Hepatocyte (in vitro differentiated cells): Measurements from ENCODE around the gene MEIS1. TPM values are rescaled to one million over a fixed set of nuclear protein-coding genes. Genes with fewer than 3 reads are reported as not detected.
A peak's percentile ranks its signal among the peaks of the same experiment; 100 is the strongest.

ENCODE experiments used
- DNase-seq: peaks from one replicate; pipeline ENCODE4 v3.0.0-alpha.2; 2016; ENCODE audit warnings: low spot score
- H2AFZ ChIP-seq: fragments of 200-600 bp; sonication (generic); 2 replicates; pipeline ENCODE4 v1.6.0; 2016; ENCODE audit warnings: antibody characterized with exemption, mild to moderate bottlenecking
- H3K27ac ChIP-seq: fragments of 200-600 bp; sonication (generic); 2 replicates; pipeline ENCODE4 v1.5.1; 2016; ENCODE audit warnings: mild to moderate bottlenecking
- H3K27me3 ChIP-seq: fragments of 200-600 bp; sonication (generic); 2 replicates; pipeline ENCODE4 v1.6.1; 2016
- H3K36me3 ChIP-seq: fragments of 200-600 bp; sonication (generic); replicated peaks from 2 replicates; pipeline ENCODE4 v1.5.1; 2016; ENCODE audit warnings: low read depth; ENCODE audit not compliant: insufficient read depth
- H3K4me1 ChIP-seq: fragments of 200-600 bp; sonication (generic); 2 replicates; pipeline ENCODE4 v1.5.1; 2016; ENCODE audit warnings: mild to moderate bottlenecking, moderate library complexity; ENCODE audit not compliant: insufficient read depth
- H3K4me2 ChIP-seq: fragments of 200-600 bp; sonication (generic); 2 replicates; pipeline ENCODE4 v1.6.0; 2016
- H3K4me3 ChIP-seq: fragments of 200-600 bp; sonication (generic); 2 replicates; pipeline ENCODE4 v1.5.1; 2016; ENCODE audit warnings: mild to moderate bottlenecking
- H3K79me2 ChIP-seq: fragments of 200-600 bp; sonication (generic); 2 replicates; pipeline ENCODE4 v1.6.0; 2017; ENCODE audit warnings: mild to moderate bottlenecking
- H3K9me2 ChIP-seq: fragments of 200-600 bp; sonication (generic); replicated peaks from 2 replicates; pipeline ENCODE4 v1.6.0; 2017; ENCODE audit warnings: mild to moderate bottlenecking; ENCODE audit not compliant: insufficient read depth
- H3K9me3 ChIP-seq: fragments of 200-600 bp; sonication (generic); 2 replicates; pipeline ENCODE4 v1.5.1; 2016; ENCODE audit warnings: low read depth, mild to moderate bottlenecking
- H4K20me1 ChIP-seq: fragments of 200-600 bp; sonication (generic); 2 replicates; pipeline ENCODE4 v1.6.0; 2016; ENCODE audit warnings: mild to moderate bottlenecking; ENCODE audit not compliant: insufficient read depth, poor library complexity, severe bottlenecking
- CTCF ChIP-seq: fragments of 200-600 bp; sonication (generic); IDR thresholded peaks from 2 replicates; pipeline ENCODE4 v1.5.1; 2016; ENCODE audit warnings: antibody characterized with exemption, mild to moderate bottlenecking; ENCODE audit not compliant: poor library complexity
- EZH2 ChIP-seq: fragments of 200-600 bp; sonication (generic); IDR thresholded peaks from 2 replicates; pipeline ENCODE4 v1.6.1; 2016; ENCODE audit warnings: antibody characterized with exemption, mild to moderate bottlenecking, borderline replicate concordance
- EZH2phosphoT487 ChIP-seq: fragments of 200-600 bp; sonication (generic); IDR thresholded peaks from one replicate; pipeline ENCODE4 v1.6.1; 2018; ENCODE audit warnings: antibody characterized with exemption, mild to moderate bottlenecking, low read depth, moderate library complexity; ENCODE audit not compliant: unreplicated experiment, severe bottlenecking
- WGBS: methylation state at CpG from one replicate; pipeline ENCODE4 v1.1.6; 2016; ENCODE audit warnings: low lambda C conversion rate; ENCODE audit errors: missing lambda C conversion rate; 5-methylcytosine and 5-hydroxymethylcytosine counted together
- polyA plus RNA-seq: library from polyadenylated mRNA; unstranded; fragments of >200 nt; fragmentation: Nextera tagmentation; extraction: Ambion mirVana; gene quantifications from 2 replicates; pipeline ENCODE4 v1.2.1, GENCODE V29; 2016
- total RNA-seq: library from RNA; depleted of rRNA; stranded (reverse); fragments of >200 nt; gene quantifications from 2 replicates; pipeline ENCODE4 v1.2.3, GENCODE V29; 2014

The MEIS1 gene
- total and polyA plus RNA-seq, 2 experiments from 2014 or later: 29.6 to 35.5 TPM

- WGBS: 70% methylated on average over 2 of the region's 2 CpGs
- Histone ChIP-seq H2AFZ (no peak overlapping the region), H3K9me2 (no peaks in the 10 kb centered on the region), H4K20me1 (no peaks in the 10 kb centered on the region), H3K27ac (no peak overlapping the region), H3K36me3 (no peaks in the 10 kb centered on the region), H3K27me3 (no peaks in the 10 kb centered on the region), H3K79me2 (no peaks in the 10 kb centered on the region), H3K9me3 (no peaks in the 10 kb centered on the region), H3K4me2 (no peak overlapping the region), H3K4me1 (no peaks in the 10 kb centered on the region), H3K4me3 (no peak overlapping the region)
- TF ChIP-seq EZH2phosphoT487 (no peak), EZH2 (no peak), CTCF (no peak)
- no peak for DNase-seq
These were observed 161.3 kb downstream of the MEIS1 start for GRCh38 chr2:66596256-66596655.

- no peaks in the 10 kb centered on the region for H3K36me3 ChIP-seq
- WGBS: 66% methylated on average over 4 of the region's 4 CpGs
- no peaks in the 10 kb centered on the region for H3K9me3 ChIP-seq
- H2AFZ ChIP-seq: no peak overlapping the region
- DNase-seq: no peak
- no peaks in the 10 kb centered on the region for H3K9me2 ChIP-seq
- H3K4me2 ChIP-seq: peak overlapping the region; percentile 5
- H3K79me2 ChIP-seq: no peaks in the 10 kb centered on the region
- H3K27ac ChIP-seq: no peak overlapping the region
- TF ChIP-seq EZH2phosphoT487 (no peak), CTCF (no peak), EZH2 (no peak)
- no peaks in the 10 kb centered on the region for H3K4me1 ChIP-seq
- H3K4me3 ChIP-seq: no peak overlapping the region
- H3K27me3 ChIP-seq: no peaks in the 10 kb centered on the region
- no peaks in the 10 kb centered on the region for H4K20me1 ChIP-seq
These were observed 166.7 kb downstream of the MEIS1 start for GRCh38 chr2:66601624-66602023.

- no peak overlapping the region for H3K27ac ChIP-seq
- no peaks in the 10 kb centered on the region for H3K9me2 ChIP-seq
- H3K36me3 ChIP-seq: no peaks in the 10 kb centered on the region
- H3K9me3 ChIP-seq: no peaks in the 10 kb centered on the region
- no peaks in the 10 kb centered on the region for H4K20me1 ChIP-seq
- H3K4me2 ChIP-seq: peak overlapping the region; percentile 5
- H3K4me1 ChIP-seq: no peaks in the 10 kb centered on the region
- DNase-seq: no peak
- no peak overlapping the region for H2AFZ ChIP-seq
- no peak overlapping the region for H3K4me3 ChIP-seq
- TF ChIP-seq EZH2 (no peak), CTCF (no peak), EZH2phosphoT487 (no peak)
- H3K79me2 ChIP-seq: no peaks in the 10 kb centered on the region
- H3K27me3 ChIP-seq: no peaks in the 10 kb centered on the region
These were observed 167.4 kb downstream of the MEIS1 start for GRCh38 chr2:66602341-66602740.

GRCh38 chr2:66604326-66604725 lies 169.4 kb downstream of the MEIS1 start:
- H2AFZ ChIP-seq: no peak overlapping the region
- WGBS: 61% methylated on average over 2 of the region's 2 CpGs

More at GRCh38 chr2:66604326-66604725, 169.4 kb downstream of the MEIS1 start:
- Histone ChIP-seq H3K4me2 (no peak overlapping the region), H4K20me1 (no peaks in the 10 kb centered on the region), H3K4me1 (no peaks in the 10 kb centered on the region), H3K4me3 (no peak overlapping the region), H3K27ac (no peak overlapping the region), H3K9me3 (no peaks in the 10 kb centered on the region), H3K36me3 (no peaks in the 10 kb centered on the region), H3K9me2 (no peaks in the 10 kb centered on the region), H3K79me2 (no peaks in the 10 kb centered on the region), H3K27me3 (no peaks in the 10 kb centered on the region)
- no peak for DNase-seq
- no peak for TF ChIP-seq EZH2phosphoT487
- no peak for TF ChIP-seq EZH2
- no peak for TF ChIP-seq CTCF
